ENCODE data around the gene DENND4A.
"Not testable (repeated sequence)": the region's sequence is repeated elsewhere in the genome, so short reads cannot be mapped to it uniquely, and the experiment has no call there.

DENND4A gene

DNA sequence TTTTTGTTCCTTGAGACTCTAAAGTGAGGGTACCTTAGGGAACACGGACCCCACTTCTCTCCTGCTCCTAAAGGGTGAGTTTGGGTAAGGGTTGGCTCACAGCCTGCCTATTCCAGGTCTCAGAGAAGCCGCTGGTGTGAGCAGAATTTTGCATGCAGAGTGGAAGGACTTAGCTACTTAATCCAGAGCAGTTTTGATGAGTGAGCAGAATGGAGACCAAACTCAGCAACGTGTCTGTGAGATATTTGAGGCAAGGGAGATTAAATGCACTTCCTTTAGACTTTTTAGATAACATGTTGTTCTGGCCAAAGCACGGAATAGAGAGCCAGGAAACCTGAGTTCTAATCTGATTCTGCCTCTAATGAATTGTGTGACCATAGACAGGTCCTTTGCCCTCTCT lies 165.2 kb downstream of the DENND4A start:
- no peak for DNase-seq

DNA sequence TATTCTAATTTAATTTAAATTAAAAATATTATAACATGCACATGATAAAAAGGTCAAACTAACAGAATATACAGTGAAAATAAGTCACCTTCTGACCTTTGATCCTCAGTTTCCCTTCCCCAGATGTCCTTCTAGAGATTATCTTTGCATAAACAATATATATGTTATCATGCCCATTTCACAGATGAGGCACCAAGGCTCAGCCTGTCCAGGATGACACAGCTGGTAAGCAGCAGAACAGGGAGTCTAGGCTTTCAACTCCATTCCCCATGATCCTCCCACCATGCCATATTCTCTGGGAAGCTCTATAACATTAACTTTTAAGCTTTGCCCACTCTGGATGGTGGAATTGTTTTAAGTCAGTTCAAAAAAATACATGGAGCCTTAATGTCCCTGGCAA lies 169.0 kb downstream of the DENND4A start:
- DNase-seq: no peak

DNA sequence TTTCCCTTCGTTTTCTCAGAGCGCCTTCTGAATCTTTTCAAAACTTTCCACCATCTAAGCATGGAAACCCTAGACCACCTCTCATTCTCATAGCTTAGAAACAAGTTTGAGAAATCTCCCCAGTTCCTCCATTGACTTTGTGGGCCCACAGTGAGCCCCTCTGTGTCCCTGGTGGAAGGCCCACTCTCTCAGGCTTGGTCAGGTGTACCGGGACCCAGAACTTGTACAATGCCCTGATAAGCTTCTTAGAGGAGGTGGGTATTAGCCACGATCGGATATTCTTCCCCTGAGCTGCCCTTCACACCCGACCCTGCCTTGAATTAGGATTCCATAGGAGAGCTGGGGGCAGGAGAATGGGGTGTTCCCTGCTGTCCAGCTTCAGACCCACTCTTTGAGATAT lies 170.5 kb downstream of the DENND4A start, which contains the start of gene SLC24A1:
Gene SLC24A1 (plus strand): TSS at position 301 of the 400 bp plus-strand sequence. CDS start 2,143 bp downstream, outside the sequence.
- no peak for DNase-seq

DNA sequence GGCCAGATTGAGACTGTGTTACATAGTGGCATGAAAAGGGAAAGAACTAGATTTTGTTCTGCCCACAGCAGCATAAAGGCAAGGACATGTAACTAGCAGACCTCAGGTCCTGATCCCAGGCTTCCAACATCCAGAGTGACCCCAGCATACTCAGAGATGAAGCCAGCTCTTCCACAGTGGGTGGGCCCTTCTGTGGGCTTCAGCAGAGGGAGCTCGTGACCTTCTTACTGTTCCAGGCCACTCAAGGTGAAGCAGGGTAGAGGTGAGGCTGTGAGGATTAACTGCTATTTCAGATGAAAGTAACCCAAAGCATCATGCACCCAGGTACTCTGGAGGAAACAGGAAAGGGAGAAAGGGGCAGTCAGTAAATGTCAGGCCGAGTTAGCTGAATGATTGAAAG lies 171.3 kb downstream of the DENND4A start:
- no peak for DNase-seq

DNA sequence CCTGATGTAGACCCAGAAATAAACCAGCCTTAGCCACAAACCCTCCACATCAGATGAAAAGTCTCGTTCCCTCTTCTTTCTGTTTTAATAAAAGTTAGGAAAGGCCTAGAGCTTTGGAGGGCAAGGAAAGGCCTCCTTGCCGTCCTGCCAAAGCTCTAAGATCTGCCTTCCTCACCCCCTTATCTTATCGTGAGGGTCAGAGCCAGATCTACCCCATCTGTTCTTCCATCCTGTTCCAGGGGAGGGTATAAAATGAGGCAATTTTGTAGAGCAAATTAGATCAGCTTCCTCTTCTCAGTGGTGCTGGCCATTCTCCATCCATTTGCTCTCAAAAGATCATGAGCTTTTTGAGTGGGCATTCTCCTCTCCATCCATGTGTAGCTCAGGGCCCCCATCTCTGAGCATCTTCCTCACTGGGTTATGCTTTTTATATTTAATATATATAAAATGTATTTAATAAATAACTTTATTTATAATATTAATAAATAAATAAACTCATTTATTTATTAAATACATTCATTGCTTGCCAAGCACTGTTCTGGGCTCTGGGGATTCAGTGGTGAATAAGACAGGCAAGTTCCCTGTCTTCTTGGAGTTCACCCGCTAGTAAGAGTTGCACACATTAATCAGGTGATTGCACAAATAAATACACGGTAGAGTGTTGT lies 172.3 kb downstream of the DENND4A start:
- no peak for DNase-seq

DNA sequence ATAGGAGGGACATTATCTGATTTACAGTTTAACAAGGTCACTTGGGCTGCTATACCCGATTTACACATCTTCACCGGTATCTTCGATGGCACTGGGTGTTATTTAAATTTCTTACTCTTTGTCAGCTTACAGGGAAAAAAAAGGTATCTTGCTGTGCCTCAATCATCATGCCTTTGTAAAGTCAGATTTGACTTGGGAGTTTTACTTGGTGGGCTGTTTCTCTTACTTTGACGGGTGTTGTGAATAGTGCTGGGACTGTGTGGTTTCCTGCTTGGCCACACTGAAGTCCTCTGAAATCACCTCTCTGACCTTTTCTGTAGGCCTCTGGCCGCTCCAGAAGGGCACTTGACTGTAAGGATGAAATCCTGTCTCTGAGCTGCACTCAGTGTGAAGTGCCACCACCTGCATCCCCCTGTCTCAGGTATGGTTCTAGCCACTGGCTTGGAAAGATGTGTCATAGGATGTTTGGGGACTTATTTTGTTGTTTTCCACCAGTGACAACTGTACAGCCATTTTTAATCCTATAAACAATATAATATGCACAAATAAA lies 173.5 kb downstream of the DENND4A start:
- no peak for DNase-seq

DNA sequence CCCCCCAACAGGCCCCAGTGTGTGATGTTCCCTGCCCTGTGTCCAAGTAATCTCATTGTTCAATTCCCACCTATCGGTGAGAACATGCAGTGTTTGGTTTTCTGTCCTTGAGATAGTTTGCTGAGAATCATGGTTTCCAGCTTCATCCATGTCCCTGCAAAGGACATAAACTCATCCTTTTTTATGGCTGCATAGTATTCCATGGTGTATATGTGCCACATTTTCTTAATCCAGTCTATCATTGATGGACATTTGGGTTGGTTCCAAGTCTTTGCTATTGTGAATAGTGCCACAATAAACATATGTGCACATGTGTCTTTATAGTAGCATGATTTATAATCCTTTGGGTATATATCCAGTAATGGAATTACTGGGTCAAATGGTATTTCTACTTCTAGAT lies 176.2 kb downstream of the DENND4A start:
- DNase-seq: not testable (repeated sequence)

DNA sequence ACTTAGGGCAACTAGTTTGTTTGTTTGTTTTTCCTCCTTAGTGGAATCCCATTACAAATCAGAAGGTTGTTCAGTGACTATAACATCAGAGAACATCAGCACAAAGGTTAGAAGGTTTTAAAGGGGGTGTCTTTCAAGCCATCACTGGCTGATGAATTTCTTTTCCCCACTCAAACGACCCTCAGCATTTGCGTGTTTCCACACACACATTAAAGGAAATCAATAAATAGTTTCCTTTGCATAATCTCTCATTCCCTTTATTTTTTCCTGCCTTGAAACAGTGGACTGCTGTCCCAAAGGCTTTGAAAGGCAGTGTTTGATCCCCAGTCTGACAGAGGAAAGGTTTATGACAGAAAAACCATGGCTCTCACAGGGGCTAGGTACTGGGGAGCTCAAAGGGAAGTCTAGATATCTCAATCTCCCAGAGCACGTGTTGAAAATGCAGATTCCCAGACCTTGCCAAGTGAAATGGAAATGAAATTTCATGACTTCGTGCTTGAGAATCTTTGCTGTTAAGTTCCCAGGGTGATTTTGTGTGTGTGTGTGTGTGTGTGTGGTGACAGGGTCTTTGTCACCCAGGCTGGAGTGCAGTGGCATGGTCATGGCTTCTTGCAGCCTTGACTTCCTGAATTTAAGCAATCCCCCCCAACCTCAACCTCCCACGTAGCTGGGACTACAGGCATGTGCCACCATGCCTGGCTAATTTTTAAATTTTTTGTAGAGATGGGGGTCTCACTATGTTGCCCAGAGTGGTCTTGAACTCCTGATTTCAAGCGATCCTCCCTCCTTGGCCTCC lies 178.9 kb downstream of the DENND4A start:
- DNase-seq: no peak

DNA sequence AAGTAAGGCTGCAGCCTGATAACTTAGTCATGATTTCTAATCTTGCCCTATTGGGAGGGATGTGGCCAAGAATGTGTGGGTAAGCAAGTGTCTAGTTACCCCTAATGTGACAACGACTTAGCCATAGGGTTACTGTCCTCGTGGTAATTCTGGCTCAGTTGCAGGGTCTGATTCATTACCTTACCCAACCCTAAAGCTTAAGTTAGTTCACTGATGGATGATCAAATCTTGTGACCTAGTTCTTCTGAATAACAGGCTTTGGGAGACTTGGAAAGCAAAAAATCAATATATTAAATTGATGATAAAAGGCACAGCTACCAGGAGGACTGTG lies 179.5 kb downstream of the DENND4A start:
- no peak for DNase-seq

DNA sequence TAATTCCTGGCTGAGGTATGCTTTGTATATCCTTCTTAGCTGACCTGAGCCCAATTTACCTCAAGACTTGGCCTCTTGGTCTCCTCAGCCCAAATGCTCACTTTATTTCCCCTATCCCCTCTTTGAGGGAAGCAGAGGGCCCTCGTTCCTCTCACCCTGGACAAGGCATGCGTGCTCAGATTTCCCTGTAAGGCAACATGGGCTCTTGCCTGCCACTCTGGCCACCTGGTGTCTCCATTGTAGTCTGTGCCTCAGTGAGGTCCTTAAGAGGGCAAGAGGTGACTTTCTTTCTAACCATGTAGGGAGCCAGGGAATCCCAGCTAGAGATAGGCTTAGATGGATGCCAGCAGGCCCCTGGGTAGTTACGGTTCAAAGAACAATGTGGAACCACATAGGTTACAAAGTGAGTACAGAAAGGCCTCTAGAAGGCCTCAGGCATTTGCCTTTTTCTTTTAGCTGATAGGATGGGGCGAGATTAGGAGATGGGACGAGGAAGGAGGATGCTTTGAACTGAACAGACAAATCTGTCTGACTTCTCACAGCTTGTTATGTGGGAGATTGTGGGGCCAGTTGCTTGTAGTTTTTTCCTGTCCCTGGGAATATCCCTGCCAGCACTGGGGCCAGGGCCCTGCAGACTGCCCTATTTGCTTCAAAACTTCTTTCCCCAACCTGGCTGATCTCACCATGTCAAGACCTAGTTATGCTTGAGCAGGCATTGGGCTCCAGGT lies 180.0 kb downstream of the DENND4A start:
- no peak for DNase-seq

DNA sequence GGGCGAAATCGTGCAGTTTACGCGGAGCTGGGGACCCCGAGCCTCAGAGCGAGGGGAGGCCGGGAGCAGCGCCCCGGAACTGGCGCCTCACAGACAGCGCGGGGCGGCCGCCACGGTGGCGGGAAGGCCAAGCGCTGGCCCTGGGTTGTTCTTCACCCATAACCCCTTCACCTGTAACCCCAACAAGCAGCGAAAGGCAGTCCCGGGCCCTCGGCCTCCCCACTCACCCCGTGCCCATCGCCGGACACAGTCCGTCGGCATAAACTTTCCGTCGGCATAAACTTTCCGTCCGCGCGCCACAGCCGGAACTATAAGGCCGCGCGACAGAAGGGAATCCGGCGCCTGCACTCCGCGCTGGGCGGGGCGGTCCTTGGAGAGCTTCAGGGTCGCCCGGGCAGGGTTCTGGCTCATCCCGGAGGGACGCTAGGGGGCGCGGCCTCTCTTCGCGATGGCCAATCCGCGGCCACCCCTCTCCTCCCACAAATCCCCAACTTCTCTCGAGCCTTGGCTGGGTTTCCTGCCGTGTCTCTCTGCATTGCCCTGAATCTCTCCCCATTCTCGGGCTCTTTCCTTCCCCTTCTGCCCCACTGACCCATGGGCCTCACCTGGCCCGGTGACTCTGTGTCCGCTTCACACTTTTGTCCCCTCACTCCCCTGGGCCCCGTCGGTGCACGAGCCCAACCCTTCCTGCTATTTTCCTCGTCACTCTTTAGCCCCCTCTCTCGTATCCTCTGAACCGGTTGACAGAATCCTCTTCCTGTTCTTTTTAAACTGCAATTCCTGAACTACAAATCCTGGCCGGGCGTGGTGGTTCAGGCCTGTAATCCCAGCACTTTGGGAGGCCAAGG lies 181.0 kb downstream of the DENND4A start, which contains the start of gene INTS14:
Gene INTS14 (minus strand): TSS at position 261 of the 848 bp plus-strand sequence. CDS start 3,751 bp downstream, outside the sequence.
- peak; percentile 98 for DNase-seq
